T-helper 2 cell (primary cell): ENCODE measurements around the gene PILRB.
"Not testable (repeated sequence)": the region's sequence is repeated elsewhere in the genome, so short reads cannot be mapped to it uniquely, and the experiment has no call there.

Experiments used
- DNase-seq, 5 experiments: peaks; one replicate each; pipeline versions ENCODE4 v3.0.0 to v3.0.0-alpha.2; 2012 to 2022

PILRB gene

GRCh38 chr7:100356416-100357068 is 1.4 kb upstream of the PILRB start:
- no peak for DNase-seq

DNA sequence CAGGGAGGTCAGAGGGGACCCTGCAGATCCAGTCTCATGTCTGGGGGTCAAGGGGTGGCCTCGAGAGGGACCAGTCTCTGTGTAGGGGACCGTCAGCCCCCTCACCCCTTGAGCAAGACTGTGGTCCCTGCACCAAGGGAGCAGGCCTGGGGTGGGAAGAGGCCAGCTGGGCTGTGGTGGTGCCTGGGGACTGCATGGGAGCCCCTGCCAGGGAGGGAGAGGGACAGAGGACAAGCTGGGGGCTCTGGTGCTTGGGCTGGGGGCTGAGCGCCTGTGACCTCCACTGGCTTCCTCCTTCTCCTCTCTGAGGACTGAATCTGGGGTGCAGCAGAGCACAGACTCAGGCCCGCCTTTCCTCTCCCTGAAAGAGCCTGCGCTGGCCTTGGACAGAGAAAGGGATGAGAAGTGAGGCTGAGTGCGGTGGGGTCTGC is 771 bp upstream of the PILRB start:
- no peak for DNase-seq

GRCh38 chr7:100358857-100359212 is 918 bp downstream of the PILRB start:
- DNase-seq = no peak

DNA sequence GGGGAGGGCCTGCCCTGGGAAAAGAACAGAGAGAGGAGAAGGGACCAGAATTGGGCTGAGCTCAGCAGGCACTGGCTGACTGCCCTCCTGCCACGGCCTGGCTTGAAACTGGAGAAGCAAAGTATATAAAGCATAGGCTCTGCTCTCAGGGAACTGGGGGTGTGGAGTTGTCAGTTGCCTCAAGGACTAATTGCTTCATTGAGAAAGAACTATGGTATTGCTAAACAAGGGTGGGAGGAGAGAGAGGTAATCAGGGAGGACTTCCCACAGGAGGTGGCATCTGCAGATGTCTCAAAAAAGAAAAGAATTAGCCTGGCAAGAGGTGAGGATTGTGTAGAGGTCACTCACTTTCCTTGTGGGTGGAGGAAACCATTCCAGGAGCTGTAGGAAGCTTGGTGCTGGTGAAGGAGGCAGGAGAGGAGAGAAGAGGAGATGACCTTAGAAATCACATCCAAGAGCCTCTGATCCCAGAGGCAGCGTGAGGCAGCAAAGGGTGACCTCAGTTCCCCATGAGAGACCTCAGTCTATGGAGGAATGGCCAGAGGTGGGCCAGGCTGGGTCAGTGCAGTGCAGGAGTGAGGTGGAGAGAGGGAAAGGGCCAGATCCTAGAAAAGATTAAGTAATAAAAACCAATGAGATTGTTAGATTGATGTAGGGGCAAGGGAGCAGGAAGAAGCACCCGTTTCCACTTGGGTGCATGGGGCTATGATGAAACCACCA is 2.4 kb downstream of the PILRB start:
- DNase-seq = no peak

- DNase-seq = no peak
Measured at GRCh38 chr7:100363098-100363497, 5.2 kb downstream of the PILRB start.

GRCh38 chr7:100363797-100364196 is 5.9 kb downstream of the PILRB start:
- not testable (repeated sequence) for DNase-seq

- DNase-seq = no peak
Measured at GRCh38 chr7:100364480-100364879, 6.6 kb downstream of the PILRB start.

GRCh38 chr7:100365998-100366367 is 8.1 kb downstream of the PILRB start:
- DNase-seq = not testable (repeated sequence)

GRCh38 chr7:100366411-100367250 is 8.7 kb downstream of the PILRB start:
- no peak for DNase-seq

DNA sequence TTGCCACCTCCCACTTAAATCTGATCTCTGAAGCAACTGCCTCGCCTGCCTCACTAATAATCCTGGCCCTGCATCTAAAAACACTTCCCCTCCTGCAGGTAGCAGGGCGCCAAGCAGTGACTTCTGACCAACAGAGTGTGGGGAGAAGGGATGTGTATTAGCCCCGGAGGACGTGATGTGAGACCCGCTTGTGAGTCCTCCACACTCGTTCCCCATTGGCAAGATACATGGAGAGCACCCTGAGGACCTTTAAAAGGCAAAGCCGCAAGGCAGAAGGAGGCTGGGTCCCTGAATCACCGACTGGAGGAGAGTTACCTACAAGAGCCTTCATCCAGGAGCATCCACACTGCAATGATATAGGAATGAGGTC is 9.3 kb downstream of the PILRB start:
- DNase-seq = no peak

- no peak for DNase-seq
Measured at GRCh38 chr7:100367676-100368613, 10.0 kb downstream of the PILRB start.

DNA sequence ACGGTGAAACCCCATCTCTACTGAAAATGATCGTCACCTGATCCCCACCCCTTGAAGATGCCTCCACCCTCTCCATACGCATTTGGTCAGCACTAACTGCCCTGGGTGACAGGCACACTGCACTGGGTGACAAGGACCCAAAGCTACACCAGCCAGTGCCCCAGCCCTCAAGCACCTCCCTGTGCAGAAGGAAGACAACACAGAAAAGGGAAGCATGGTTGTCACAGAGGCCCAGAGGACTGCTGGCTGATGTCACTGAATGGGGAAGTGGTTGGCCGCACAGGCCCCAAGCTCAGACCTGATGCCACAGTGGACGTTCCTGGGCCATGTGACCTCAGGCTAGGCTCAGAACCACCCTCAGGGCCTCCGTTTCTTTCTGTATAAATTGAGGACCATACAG is 11.2 kb downstream of the PILRB start:
- DNase-seq = no peak

- DNase-seq = no peak
Measured at GRCh38 chr7:100370303-100370702, 12.4 kb downstream of the PILRB start.

- DNase-seq = no peak
Measured at GRCh38 chr7:100370746-100371145, 12.8 kb downstream of the PILRB start.

DNA sequence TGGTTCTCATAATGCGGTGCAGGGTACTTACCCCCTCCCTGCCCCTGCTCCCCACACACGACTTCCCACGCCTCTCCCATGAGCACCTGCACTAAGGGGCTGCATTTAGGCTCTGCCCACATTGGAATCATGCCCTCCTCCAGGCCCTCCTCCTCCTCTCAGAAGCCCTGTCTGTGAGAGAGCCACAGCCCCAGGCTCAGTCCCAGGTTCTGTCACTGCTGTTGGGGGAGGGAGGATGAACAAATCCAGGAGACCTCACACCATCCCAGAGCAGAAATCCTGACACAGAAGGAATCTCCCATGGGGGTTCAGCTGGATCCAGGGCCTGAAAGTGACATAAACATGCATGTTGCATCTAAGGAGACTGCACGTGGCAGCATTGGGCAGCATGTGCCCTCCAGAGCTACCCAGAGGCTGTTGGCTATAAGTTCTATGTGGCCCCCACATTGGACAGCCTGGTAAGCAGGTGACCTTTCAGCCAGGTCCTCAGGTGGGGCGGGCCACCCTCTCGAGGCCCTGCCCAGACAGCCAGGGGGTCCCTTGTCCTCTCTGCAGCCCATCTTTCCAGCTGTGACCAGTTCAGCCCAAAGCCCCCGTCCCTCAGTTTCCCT is 13.7 kb downstream of the PILRB start:
- no peak for DNase-seq

- peak in 1 of 5 experiments; percentile 18 for DNase-seq
Measured at GRCh38 chr7:100372256-100372655, 14.3 kb downstream of the PILRB start.

GRCh38 chr7:100372694-100373093 is 14.8 kb downstream of the PILRB start:
- DNase-seq = no peak

DNA sequence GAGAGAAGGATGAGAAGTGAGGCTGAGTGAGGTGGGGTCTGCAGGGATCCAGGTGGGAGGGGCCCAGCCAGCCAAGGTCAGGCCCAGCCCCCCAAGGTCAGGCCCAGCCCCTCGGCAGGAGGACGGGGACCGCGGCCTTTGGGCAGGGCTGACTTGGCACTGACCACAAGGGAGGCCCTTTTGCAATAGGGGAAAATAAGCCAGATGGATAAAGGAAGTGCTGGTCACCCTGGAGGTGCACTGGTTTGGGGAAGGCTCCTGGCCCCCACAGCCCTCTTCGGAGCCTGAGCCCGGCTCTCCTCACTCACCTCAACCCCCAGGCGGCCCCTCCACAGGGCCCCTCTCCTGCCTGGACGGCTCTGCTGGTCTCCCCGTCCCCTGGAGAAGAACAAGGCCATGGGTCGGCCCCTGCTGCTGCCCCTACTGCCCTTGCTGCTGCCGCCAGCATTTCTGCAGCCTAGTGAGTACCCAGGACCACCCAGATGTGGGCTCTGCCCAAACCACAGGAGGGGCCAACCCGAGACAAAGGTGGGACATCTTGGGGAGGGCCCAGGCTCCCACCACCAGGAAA is 15.4 kb downstream of the PILRB start, which contains the start of gene PILRA:
TSS of gene PILRA (plus strand) at position 227 of the 571 bp plus-strand sequence. CDS start at position 397, 170 bp downstream.
- no peak for DNase-seq

- not testable (repeated sequence) for DNase-seq
Measured at GRCh38 chr7:100373870-100374598, 16.1 kb downstream of the PILRB start.

GRCh38 chr7:100374601-100375000 is 16.7 kb downstream of the PILRB start:
- peak in 1 of 5 experiments; percentile 22 for DNase-seq

DNA sequence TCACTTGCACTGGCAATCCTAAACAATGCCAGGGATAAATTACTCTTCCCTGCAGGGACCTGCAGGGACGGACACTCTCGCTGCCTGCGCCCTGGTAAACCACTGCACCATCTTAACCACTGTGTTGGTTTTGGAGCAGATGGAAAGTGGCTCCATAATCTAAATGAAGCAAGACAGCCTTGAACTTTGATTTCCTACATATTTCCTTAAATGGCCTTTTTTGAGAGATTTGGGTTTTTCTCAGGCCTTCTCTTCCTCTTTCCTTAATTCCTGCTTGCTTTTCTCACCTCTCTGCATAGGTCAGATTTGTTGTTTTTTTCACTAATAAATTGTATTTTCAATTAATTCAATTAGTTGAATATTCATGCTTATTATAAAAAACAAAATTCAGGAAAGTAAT is 18.1 kb downstream of the PILRB start:
- DNase-seq = no peak
